HG03103 (cell line): ENCODE data around the gene ZNF430.

Experiments used
- ATAC-seq: cut with Tn5 transposase; IDR thresholded peaks from one replicate; pipeline ENCODE4 v1.9.1; 2021; ENCODE audit warnings: low read depth; ENCODE audit not compliant: unreplicated experiment

Gene ZNF430

DNA sequence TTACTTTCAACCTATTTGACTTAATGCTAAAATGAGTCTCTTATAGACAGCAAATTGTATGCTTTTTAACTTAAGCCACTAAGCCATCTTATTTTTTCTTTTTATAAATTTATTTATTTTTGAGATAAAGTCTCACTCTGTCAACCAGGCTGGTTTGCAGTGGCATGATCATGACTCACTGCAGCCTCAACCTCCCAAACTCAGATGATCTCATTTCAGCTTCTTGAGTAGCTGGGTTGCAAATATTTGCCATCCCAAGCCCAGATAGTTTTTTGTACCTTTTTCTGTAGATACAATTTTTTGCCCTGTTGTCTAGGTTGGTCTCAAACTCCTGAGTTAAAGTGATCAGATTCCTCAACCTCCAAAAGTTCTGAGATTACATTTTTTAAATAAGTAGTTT lies 88.7 kb downstream of the ZNF430 start:
- ATAC-seq, result no peak
